GM19351 (cell line): ENCODE measurements around the gene MYOM1.
"Not testable (repeated sequence)": the region's sequence is repeated elsewhere in the genome, so short reads cannot be mapped to it uniquely, and the experiment has no call there.

Experiments used
- ATAC-seq: cut with Tn5 transposase; IDR thresholded peaks from one replicate; pipeline ENCODE4 v1.9.1; 2021; ENCODE audit warnings: mild to moderate bottlenecking, moderate library complexity; ENCODE audit not compliant: unreplicated experiment

MYOM1 gene

DNA sequence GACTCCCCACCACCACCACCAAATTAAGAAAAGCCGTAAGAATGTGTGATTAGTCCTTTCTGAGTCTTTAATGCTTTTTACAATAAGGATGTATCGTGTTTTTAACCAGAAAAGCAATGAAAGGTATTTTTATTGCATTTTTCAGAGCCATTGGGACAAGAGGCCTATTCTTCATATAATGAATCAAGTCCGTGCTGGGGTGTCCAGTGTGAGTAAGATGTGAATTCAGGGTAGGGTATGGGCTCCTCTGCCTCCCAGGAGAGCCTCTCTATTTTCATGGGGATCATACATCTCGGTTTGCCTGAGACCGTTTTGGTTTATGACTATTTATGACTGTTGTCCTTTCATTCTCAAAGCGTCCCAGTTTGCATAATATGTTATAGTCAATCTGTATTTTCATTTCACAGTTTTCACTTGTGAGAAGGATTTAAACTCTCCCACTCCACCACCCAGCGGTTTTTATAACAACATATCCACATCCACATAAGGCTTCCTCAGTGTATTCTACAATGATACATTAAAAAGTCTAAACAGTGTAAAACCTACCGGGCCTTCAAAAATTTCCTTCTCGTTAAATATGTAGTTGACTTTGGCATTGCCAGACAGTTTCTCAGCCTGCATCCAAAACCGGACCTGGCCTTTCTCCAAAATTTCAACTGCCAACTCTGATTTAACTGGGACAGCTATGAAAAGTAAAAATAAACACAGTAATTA lies 126.0 kb downstream of the MYOM1 start:
- ATAC-seq: no peak

DNA sequence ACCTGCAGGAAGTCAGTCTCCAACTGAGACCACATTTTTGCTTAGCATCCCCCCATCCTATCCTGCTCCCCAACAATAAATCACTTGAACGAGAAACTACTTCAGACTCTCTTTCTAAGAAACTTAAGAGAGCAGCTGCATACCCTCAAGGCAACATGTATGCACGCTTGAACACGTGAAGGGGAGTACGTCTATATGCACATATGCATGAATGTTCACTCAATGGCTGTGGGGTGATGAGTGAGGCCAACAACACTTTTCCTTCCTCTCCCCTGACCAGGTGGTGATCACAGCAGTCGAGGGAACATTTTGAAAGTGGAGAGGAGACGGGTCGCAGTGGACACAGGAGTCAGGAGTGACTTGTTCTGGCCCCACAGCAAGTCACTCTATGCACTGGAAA lies 127.0 kb downstream of the MYOM1 start:
- no peak for ATAC-seq

DNA sequence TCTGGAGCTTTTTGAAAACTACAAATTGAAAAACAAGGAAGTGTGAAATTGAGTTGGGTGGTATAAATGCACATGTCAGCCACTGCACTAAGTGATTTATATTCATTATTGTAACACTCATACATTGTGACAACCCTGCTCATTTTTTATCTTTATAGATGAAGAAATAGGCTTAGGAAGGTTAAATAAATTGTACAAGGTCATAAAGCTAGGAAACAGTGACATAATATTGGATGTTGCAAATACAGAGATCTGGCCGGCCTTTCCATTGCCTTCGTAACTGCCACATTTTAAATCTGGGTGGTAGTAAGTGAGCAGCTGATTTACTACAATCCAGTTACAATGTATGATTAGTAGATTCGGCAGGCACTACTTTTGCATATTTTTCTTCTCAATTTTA lies 130.2 kb downstream of the MYOM1 start:
- ATAC-seq: no peak

DNA sequence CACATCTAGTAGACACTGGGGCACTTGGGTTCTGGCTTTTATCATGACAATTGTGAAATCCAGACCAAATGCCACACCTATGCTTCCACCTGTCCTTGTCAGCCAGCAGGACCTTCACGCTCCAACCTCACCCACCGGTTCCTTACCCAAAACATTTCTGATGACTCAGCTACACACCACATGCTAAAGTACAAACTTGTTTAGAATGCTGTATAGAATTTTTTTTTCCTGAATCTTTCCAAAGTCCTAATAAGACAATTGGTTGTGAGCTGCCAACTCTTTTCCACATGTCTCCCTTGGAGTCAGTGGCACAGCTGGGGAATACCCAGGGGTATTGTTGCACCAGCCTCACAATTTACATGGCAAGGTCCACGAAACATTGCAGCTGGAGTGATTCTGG lies 131.3 kb downstream of the MYOM1 start:
- no peak for ATAC-seq

DNA sequence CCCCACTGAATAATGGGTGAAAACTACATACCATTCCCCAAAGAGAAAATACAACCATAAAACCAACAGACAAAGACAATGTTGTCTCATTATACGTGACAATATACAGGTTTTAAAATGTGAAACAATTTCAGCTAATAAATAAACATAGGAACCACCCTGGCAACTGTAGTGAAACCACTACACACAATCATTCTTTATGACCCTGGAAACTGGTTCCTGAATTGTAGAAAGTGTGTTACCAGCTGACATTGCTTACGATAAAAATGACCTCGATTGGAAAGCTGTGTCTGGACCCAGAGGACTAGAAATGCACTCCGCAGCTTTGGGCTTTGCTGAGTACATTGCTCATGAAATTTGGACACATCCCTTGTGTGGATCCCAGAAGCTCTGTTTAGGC lies 132.9 kb downstream of the MYOM1 start:
- ATAC-seq: no peak

DNA sequence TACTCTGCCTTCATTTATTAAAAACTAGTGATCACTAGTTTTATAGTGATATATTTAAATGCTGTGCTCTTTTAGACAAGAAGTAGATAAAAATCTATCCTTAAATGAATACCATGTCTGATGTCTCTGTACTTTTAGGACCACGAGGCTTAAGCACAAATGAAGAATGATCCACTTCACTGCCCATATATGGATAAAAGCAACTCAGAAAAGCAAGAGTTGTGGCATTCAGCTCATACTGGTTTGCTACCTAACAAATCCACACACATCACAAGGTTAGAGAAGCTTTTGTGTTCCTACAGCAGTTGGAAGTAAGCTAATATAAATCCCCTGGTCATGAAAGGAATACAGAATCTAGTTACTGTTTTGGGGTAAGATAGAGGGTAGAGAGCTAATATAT lies 134.2 kb downstream of the MYOM1 start:
- no peak for ATAC-seq

DNA sequence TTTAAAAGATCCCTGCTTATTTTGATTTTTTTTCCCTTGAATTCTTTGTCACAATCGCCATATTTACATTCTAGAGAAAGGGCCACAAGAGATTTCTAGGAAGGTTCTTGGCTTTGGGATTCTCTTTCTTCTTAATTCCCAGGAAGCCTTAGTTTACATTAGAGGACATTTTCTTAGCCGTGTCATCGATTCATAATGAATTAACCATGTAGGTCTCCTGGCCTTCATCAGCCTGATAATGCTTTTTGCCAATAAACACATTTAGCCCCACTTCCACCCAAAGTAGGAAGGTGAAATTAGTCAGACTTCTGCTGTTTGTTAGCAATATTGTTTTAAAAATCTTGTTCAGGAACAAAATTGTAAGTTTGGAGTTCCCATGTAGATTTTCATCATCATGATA lies 135.6 kb downstream of the MYOM1 start:
- ATAC-seq: no peak

DNA sequence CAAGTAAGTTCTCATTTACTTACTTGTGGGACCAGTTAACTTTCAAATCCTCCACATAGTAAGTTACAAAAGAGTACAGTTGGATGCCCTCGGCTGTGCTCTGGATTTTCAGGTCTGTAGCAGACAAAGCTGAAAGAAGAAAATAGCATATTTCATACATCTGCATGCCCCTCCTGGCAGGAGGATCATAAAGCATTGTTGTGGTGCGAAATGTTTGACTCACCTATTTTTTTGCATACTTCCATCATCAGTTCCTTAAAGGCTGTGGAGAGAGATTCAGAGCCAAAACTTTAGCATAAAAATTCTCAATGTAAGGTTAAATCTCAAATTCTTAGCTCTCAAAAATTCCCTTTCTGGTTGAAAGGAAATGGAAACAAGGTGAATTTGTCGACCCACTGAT lies 136.0 kb downstream of the MYOM1 start:
- ATAC-seq: no peak

DNA sequence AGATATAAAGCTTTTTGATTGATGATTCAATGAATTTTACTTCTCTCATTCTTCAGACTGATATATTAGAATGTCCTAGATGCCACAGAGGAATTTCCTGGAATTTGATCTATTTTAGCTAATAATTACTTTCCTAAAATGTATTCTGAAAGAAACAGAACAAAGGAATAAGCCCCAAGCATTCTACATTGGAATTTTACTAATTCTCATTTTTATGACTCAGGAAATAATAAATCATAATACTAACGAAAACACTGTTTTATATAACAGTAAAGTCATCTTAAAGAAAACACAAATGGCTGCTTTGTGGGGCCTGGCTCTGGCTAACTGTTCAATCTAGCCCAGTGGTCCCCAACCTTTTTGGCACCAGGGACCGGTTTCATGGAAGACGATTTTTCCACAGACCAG lies 138.2 kb downstream of the MYOM1 start:
- ATAC-seq: no peak

DNA sequence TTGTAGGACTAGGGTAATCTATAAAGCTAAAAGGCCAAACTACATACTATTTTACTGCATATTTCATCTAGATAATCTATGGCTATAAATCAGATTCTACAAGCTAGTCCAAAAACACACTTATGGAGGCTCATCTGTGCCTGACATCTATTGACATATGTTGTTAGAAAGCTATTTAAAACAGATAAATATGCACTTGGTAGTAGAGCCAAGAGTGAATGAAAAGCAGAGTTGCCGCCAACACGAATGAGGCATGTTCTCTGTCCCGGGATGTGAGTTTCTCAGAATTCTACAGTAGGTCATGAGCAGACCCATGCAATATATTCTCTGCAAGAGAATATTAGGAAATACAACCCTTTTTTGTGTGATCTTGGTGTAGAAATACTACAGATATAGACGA lies 140.1 kb downstream of the MYOM1 start:
- no peak for ATAC-seq

DNA sequence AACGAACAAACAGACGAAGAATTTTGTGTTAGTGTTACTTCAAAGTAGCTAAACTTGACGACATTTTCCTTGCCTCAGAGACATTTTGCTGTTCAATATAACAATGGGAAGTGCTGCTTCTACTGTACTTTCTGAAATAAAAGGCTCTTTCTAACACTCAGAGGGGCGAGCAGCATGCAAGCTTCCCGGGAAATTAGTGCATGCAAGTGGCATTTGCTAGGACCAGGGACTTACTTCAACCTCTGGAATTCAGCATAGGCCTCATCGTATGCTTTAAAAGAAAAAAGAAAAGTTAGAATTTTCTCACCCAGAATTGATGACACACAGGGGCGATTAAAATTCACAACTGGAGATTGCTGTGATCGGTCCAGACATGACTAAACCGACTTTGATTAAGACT lies 144.3 kb downstream of the MYOM1 start:
- ATAC-seq: no peak

DNA sequence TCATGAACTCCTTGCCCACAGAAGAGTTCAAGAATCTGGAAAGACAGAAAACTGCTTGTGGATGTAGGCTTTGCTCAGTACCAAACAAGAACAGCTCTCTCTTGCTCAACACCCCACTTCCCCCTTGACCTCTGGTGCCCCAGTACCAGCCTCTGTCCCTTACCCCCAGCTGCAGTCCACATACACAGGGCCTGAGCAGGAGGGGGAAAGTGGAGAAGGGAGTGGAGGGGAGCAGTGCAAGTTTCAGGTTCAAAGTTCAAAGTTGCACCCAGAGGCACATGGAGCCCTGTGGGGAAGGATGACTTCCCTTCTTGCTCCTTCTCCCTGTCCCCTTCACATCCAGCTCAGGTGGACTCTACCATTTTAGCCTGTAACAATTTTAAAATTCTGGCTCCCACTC lies 145.7 kb downstream of the MYOM1 start:
- no peak for ATAC-seq

DNA sequence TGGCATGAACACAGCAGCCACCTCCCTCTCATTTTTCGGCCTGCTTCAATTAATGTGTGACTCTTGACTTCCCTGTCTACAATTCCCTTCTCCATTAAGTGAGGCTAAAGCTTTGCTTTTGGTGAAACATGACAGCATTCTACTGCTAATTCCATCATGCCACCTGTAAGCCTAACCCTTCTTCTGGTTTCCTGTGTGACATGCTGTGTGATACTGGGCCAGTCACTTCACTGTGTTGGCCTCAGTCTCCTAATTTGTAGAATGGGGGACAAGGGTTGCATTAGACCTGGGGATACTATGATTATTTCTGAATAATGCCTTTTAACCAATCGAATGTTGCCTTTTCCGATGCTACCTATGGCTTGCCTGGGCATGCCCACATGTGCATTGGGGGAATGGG lies 146.4 kb downstream of the MYOM1 start:
- ATAC-seq: not testable (repeated sequence)

DNA sequence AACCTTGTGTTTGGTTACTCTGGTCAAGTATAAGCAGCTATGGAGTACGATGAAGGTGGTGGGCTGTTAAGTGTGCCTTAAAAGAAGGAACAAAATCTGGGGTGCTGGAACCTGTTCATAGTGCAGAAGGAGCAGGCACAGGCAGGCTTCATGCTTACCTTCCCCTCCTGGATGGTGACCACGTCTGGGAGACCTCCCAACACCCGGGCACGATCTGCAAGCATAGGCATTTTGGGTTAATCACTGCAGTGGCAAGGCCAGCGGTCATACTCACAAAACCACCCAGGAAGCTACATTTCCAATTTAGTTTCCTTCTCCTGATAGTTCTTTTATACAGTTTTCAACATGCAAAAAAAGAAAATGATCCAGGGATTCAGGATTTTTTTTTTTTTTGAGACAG lies 148.1 kb downstream of the MYOM1 start:
- no peak for ATAC-seq

DNA sequence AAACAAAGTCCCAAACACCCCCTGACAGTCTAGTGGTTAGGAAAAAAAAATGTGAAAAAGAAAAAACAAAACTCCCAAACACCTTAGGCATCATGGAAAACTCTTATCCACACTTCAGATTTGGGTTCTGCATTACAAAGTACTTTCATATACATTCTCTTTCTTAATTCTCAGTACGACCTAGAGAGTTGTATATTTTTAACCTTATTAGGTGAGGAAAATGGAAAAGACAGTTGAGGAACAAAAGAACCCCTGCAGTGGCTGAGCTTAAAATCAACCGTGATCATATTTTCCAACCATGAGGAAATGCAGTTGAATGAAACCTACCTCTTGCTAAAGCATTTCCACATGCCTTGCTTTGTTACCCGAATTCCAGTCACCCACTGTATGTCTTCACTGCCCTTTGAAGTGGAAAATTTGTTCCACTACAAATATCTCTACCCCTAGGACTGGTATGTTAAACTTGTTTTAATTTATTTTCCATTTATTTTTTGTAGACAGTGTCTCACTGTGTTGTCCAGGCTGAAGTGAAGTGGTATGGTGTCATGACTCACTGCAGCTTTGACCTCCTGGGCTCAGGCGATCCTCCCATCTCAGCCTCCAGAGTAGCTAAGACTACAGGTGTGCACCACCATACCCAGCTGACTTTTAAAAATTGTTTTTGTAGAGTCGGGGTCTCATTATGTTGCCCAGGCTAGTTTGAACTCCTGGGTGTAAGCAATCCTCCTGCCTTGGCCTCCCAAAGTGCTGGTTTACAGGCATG lies 149.9 kb downstream of the MYOM1 start:
- no peak for ATAC-seq

DNA sequence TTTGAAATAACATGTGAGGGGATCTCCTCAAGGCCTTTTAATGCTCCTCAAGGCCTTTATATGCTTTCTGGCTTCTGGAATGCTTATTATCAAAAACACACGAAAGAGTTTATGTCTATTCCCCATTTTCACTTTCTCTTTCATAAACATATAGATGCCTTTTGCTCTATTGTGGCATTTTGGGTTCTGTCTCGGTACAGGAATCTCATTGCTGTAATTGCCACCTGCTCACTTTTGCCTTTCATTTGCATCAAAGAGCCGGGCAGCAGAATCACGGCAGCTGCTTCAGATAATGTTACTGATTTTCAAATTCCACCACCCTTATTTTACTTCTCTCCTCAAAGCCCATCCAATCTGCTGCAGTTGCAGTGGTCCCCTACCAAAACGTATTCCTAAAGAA lies 152.0 kb downstream of the MYOM1 start:
- ATAC-seq: no peak

DNA sequence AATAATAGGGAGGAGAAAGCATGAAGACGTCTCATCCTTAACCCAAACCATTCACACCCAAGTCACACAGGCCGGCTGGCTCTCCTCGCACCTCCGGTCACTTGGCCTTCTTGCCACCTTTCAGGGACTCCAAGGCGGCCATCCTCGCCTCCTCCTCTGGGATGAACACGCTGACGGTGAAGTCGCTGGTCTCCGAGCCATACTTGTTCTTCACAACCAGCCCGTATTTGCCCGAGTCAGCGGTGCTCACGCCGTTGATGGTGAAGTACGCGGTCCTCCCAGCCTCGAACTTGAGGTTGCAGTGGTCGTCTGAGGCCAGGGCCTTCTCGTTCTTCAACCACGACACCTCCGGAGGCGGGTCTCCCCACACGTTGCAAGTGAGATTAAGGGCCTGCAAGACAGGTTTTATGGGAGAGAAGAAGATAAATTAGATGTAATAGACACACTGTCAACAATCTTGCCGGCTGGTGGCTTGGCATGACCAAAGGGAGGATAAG lies 152.6 kb downstream of the MYOM1 start:
- ATAC-seq: no peak

DNA sequence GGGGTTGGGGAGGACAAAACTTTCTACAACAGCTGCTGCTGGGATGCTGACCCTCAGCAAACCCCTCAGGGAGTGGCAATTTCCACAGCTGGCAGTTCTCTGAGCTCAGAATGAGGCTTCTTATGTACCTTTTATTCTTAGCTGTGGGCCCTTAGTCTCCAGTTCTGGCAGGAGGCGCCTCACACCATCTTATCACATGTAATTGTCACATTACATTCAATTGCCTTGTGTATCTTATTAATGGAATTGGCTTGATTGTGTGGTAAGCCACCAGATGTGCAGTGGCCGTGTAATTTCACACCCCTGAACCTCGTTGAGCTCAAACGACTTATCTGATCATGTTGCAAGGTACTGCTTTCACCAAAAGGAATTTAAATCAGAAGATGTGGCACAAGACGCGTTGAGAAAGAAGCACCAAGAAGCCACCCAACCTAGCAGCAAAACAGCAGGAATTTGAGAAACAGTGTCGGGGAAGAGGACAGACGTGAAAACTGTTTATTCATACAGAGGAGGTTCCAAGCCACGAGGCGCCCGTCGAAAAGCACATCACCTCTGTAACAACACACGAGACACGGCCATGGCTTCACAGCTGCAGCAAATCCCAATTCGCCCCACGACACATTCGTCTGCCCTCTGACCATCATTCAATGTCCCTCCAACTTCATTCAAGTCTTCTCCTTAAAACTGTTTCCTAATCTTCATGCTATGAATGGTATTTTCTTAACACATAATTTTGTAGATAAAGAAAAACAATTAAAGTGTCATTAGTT lies 153.2 kb downstream of the MYOM1 start:
- ATAC-seq: no peak

DNA sequence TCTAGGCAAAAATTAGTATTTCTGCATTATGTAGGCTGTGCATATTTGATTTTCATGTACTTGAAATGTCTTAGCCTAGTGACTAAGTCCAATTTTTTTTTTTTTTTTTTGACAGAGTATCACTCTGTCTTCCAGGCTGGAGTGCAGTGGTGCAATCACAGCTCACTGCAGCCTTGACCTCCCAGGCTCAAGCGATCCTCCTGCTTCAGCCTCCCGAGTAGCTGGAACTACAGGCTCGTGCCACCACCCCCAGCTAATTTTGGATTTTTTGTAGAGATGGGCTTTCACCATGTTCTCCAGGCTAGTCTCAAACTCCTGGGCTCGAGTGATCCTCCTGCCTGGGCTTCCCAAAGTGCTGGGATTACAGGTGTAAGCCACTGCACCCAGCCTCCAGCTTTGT lies 156.0 kb downstream of the MYOM1 start:
- not testable (repeated sequence) for ATAC-seq

DNA sequence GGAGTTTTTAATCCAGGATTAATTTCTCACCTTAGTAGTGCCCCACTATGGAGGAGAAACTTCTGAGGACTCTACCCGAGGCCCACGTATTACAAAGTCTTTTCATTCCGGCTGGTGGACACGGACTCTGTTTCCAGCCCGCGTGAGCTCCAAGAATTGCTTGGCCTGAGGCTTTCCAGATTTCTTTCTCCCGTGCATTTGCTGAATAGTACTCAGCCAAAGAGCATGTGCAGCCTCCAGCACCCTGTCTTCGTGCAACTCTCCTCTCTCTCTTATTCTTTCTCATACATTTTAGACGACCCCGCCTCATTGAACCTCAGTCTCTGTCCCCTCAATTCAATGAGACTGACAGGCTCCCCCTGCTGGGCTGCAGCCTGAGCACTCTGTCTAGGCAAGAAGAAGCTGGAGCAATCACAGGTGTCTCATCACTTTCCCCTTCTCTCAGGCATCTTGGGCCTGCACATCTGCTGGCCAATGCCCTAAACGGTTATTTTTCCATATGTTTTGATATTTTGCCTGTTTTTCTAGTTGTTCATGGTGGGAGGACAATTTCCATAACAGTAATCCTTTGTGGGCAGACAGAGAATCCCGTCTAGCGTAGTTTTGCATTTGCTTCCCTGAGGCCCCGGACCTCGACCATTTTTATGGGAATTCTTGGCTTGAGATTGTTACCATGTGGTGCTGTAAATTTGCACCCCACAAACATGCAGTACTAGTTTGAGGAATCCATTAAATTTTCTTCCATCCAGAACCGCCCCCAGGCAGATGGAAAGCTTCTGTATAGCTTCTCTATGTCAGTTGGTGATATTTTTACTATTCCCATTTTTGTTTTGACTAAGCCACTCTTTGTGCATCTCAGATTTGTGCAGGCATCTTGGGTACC lies 156.7 kb downstream of the MYOM1 start:
- ATAC-seq: peak; percentile 55
